Stromal cell of bone marrow (primary cell): ENCODE measurements around the gene PRR20G.

Source experiments
- DNase-seq: peaks from one replicate; pipeline ENCODE4 v3.0.0-alpha.2; 2012; ENCODE audit warnings: low read depth

The PRR20G gene

DNA sequence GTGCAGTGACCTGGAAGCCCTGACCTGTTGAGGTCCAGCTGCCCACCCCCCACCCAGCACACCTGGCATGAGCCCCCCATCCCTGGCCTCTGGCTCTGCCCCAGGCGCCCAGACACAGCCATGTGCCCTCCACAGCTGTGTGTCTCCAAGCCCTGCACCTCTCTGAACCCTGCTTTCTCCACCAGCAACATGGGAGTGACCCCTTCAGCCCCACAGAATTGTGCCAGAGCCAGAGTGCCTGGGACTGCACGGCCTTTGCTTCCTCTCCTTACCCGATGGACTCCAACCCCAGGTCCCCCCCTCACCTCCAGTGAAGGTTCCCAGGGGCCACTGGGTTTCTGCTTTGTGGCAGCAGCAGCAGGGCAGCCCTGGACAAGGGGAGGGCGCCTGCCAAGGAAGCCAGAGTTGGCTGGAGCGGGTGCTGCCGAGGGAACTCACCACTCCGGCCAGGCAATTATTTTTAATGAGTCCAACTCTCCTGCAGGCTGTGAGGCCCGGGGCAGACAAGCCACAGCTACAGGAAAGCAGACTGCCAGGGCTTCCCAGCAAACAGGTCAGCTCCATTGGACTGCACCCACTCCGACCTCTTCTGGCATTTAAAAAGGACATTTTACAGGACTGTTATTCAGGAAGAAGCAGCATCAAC lies 24.1 kb downstream of the PRR20G start:
- no peak for DNase-seq

DNA sequence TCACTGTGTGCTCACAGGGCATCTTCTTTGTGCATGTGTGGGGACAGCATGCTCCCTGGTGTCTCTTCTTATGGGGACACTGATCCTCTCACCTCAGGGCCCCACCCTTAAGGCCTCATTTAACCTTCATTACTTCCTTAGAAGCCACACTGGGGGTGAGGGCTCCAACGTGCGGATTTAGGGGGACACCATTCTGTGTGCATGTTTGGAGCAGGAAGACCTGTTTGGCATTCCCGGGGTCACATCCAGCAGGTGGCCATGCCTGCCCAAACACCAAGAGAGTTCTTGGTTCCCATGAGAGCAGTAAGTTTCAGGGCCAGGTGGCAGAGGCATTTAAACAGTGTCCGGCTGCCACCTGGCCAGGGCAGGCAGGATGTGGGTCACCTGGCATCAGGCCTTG lies 24.8 kb downstream of the PRR20G start:
- no peak for DNase-seq

- no peak for DNase-seq
These were observed 25.3 kb downstream of the PRR20G start for GRCh38 chr3:127262533-127262932.

- no peak for DNase-seq
These were observed 25.9 kb downstream of the PRR20G start for GRCh38 chr3:127261925-127262324.

- DNase-seq, result no peak
These were observed 26.9 kb downstream of the PRR20G start for GRCh38 chr3:127260826-127261555.

- DNase-seq, result no peak
These were observed 27.4 kb downstream of the PRR20G start for GRCh38 chr3:127260416-127260815.

DNA sequence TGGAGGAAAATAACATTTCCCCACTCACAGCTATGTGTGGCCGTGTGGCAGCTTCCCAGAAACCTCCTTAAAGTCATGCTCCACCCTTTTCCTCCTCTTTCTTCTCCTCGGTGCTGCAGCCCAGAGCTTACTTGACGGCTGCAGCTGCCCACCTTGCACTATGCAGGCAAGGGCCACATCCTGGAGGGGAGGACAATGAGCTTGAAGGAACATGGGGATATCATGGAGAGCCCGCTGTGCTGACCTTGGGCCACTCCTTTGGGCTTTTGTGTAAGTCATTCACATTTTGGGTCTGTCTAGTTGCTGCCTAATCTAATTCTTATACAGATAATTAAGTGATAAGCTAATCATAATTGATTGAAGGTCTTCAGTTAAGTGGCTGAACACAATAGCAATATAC lies 28.0 kb downstream of the PRR20G start:
- DNase-seq, result no peak

GRCh38 chr3:127258733-127259132 lies 29.1 kb downstream of the PRR20G start:
- DNase-seq, result no peak

DNA sequence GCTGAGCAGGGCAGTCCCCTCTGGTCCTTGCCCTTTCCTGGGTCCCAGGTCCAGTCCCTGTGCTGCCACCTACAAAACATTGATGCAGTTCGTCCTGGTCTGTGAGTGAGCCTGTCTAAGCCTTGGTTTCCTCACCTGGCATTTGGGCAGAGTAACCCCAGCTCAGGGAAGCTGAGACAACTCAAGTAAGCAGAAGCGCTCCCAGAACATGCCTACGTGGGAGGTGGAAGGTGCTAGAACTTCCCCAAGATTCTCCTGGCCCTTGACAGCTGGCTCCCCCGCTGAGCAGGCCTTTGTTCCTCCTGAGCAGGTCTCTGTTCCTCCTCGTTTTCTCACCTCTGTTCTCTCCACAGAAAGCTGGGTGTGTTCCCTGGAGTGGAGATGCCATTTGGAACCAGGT lies 30.5 kb downstream of the PRR20G start:
- no peak for DNase-seq

GRCh38 chr3:127256733-127257271 lies 31.0 kb downstream of the PRR20G start:
- DNase-seq, result no peak

DNA sequence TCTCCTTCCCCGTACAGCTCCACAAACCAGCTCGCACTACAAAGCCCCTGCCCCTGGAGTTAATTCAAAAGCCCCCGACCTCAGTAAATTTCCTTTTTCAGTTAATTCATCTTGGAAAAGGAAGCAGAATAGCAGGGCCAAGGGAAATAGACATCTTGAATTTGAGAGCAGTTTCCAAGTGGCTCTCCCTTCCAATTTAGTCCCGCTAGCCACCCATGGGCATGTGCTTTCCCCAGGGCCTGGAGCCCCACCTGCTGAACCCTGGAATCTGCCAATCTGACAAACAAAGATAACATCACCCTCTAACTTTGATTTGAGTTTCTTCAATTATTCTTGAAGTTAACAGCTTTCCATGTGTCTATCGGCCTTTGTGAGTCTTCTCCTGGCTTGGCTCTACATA lies 31.7 kb downstream of the PRR20G start:
- no peak for DNase-seq

- DNase-seq, result no peak
These were observed 32.3 kb downstream of the PRR20G start for GRCh38 chr3:127255516-127255915.

- no peak for DNase-seq
These were observed 33.1 kb downstream of the PRR20G start for GRCh38 chr3:127254730-127255129.

DNA sequence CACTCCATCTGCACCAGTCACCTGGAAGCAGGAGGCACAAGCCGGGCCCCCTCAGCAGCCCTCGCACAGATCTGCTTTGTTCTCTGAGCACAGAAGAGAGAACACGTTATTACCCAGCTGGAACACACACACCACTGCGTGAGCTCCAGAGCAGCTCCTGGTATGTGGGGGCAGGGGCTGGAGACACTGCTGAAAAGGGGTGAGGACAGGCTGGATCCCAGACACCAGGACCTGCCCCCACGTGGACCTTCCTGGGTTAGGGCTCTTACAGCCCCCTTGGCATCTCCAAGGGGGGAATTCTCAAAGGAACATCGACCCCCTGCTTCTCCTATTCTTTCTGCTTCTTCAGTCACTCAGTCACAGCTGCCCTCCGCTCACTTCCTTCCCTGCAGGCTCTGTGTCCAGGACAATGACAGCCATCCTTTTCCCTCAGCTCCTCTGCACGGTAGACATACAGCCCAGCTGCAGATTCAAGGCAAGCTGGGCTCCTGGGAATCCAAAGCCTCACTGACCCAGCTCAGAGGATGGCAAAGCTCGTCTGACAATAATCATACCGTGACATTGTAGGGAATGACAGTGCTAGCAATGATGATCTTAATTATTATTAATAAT lies 33.7 kb downstream of the PRR20G start:
- DNase-seq, result no peak

DNA sequence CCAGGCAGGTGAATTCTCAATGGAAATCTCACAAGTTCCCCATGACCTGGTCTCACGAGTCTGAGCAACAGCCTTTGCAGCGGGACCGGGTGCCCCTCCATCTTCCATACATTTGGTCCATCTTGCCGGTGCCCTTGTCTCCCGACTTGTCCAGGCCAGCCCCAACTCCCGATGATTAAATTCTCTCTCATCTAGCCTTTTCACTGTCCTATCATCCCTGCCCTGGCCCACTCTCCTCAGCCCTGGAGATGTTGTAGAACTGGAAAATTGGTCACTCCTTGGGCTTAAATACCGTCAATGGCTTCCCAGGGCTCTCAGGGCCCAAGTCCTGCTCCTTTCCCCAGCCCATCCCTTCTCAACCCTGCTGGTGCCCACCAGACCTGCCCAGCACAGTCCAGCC lies 34.4 kb downstream of the PRR20G start:
- no peak for DNase-seq

DNA sequence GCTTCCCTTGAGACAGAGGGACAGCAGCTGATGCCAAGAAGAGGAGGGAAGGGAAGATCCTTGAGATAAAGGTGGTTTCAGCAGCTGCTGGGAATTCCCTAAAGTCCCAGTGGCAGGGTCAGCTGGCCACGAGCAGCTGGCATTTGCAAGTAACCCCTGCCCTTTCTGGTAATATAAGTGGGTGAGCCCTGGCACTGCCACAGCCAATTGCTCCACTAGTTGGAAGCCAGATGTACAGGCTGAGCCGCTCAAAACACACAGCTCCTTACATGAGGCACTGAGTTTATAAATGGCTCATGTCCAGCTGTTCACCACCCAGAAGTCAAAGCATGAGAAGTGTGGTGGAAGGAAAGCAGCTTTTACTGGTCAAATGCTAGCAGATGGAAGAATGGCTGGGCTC lies 35.4 kb downstream of the PRR20G start:
- no peak for DNase-seq

DNA sequence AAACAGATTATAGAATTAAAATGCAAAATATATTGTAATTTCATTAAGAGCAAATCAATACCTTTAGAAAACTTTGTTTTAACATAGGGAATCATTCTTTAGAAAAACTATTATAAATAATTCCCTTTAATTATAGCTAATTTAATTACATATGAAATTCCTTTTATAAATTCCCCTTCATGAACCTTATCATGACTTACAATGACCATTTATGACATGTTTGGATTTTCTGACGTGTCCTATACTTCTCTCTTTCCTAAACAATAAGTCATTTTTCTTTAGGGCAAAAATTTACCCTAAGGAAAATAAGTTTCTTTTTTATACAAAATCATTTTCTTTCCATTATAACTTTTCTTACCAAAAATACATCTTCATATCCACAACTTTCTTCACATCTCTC lies 37.8 kb downstream of the PRR20G start:
- no peak for DNase-seq

GRCh38 chr3:127247292-127247691 lies 40.6 kb downstream of the PRR20G start:
- no peak for DNase-seq

GRCh38 chr3:127238602-127239001 lies 49.2 kb downstream of the PRR20G start:
- no peak for DNase-seq

- no peak for DNase-seq
These were observed 50.0 kb downstream of the PRR20G start for GRCh38 chr3:127237835-127238234.

DNA sequence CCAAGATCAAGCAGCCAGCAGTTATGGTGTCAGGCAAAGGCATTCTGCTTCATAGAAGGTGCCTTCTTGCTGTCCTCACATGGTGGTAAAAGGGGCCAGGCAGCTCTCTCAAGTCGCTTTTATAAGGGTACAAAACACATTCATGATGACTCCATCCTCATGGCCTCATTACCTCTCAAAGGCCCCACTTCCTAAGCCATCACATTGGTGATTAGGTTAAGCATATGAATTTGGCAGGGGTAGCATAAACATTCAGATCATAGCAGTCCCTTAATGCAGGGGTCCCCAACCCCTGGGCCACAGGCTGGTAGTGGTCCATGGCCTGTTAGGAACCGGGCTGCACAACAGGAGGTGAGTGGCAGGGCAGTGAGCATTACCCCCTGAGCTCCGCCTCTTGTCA lies 52.1 kb downstream of the PRR20G start:
- DNase-seq, result no peak

GRCh38 chr3:127234778-127235177 lies 53.1 kb downstream of the PRR20G start:
- no peak for DNase-seq
